ENCODE measurements around the gene HCAR2. TPM values are rescaled to one million over a fixed set of nuclear protein-coding genes. Genes with fewer than 3 reads are reported as not detected.
"Not testable (repeated sequence)": the region's sequence is repeated elsewhere in the genome, so short reads cannot be mapped to it uniquely, and the experiment has no call there.

The HCAR2 gene
- total RNA-seq, 1 experiment from 2014 or later, result not detected

GRCh38 chr12:122729583-122730214 lies 26.5 kb upstream of the HCAR2 start:
- no peaks in the 10 kb centered on the region for H3K9me3 ChIP-seq (replicated peaks)
- no peak overlapping the region for H3K4me3 ChIP-seq
- peaks cover 14% of the 10 kb centered on the region for H3K4me1 ChIP-seq (replicated peaks)
- H3K27ac ChIP-seq, result no peak overlapping the region
- no peak for DNase-seq (ENCODE audit: low read depth in 1 of 2, low spot score in 2 of 2)
- H3K36me3 ChIP-seq, result no peaks in the 10 kb centered on the region
- H3K27me3 ChIP-seq (replicated peaks), result no peaks in the 10 kb centered on the region

DNA sequence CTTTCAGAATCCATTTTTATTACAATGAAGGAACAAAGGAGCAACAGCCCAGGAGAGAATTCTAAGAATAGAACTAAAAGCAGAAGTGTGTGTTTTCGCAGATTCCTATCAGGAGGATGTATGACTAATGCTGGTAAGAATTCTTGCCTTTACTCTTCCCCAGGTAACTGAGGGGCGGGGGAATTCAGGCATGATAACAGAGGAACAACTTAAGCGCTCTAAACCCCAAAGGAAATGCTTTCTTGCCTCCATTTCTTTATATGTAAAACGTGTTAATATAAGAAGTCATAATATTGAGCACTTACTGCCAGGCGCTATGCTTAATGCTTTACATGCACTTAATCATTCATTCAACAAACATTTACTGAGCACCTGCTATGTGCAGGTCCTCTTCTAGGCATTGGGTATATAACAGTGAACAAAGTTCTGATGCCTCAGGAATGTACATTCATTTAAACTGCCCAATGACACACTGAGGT lies 23.0 kb upstream of the HCAR2 start:
- H3K27ac ChIP-seq, result peak overlapping the region; percentile 19
- H3K27me3 ChIP-seq (replicated peaks), result no peaks in the 10 kb centered on the region
- DNase-seq (ENCODE audit: low read depth in 1 of 2, low spot score in 2 of 2), result peak in 1 of 2 experiments; percentile 26

GRCh38 chr12:122725452-122726079 lies 22.4 kb upstream of the HCAR2 start:
- Histone ChIP-seq H3K36me3 (no peaks in the 10 kb centered on the region), H3K4me1 (replicated peaks) (peaks cover 16% of the 10 kb centered on the region), H3K4me3 (no peak overlapping the region), H3K9me3 (replicated peaks) (no peaks in the 10 kb centered on the region), H3K27ac (peak overlapping the region; percentile 19), H3K27me3 (replicated peaks) (no peaks in the 10 kb centered on the region)
- no peak for DNase-seq (ENCODE audit: low read depth in 1 of 2, low spot score in 2 of 2)

More for the DNA sequence above, 23.0 kb upstream of the HCAR2 start:
- Histone ChIP-seq H3K4me3 (no peak overlapping the region), H3K36me3 (no peaks in the 10 kb centered on the region), H3K9me3 (replicated peaks) (no peaks in the 10 kb centered on the region), H3K4me1 (replicated peaks) (peaks cover 14% of the 10 kb centered on the region)

DNA sequence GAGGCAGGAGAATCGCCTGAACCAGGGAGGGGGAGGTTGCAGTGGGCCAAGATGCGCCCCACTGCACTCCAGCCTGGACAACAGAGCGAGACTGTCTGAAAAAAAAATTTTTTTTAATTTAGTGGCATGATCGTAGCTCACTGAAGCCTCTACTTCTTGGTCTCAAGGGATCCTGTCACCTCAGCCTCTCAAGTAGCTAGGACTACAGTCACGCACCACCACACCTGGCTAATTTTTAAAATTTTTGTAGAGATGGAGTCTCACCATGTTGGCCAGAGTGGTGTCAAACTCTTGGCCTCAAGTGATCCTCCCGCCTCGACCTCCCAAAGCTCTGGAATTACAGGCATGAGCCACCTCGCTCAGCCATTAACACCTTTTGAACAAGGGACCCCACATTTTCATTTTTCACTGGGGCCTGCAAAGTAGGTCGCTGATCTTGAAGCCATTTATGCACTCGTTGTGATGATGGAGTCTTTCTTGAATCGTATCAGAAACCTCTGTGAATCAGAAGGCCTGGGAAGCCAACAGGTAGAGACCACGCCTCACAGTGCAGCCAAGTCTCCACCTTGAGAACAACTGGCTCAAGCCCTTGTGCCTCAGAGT lies 21.6 kb upstream of the HCAR2 start:
- Histone ChIP-seq H3K27me3 (replicated peaks) (no peaks in the 10 kb centered on the region), H3K36me3 (no peaks in the 10 kb centered on the region), H3K9me3 (replicated peaks) (no peaks in the 10 kb centered on the region), H3K27ac (no peak overlapping the region), H3K4me3 (no peak overlapping the region), H3K4me1 (replicated peaks) (peaks cover 23% of the 10 kb centered on the region)
- DNase-seq (ENCODE audit: low read depth in 1 of 2, low spot score in 2 of 2), result no peak

- Histone ChIP-seq H3K27me3 (replicated peaks) (no peaks in the 10 kb centered on the region), H3K4me1 (replicated peaks) (peaks cover 23% of the 10 kb centered on the region), H3K4me3 (no peak overlapping the region), H3K27ac (no peak overlapping the region), H3K9me3 (replicated peaks) (no peaks in the 10 kb centered on the region), H3K36me3 (no peaks in the 10 kb centered on the region)
- DNase-seq (ENCODE audit: low read depth in 1 of 2, low spot score in 2 of 2), result no peak
These were observed 19.2 kb upstream of the HCAR2 start for GRCh38 chr12:122722387-122722786.

- peak; percentile 60 to 62 for DNase-seq (ENCODE audit: low read depth in 1 of 2, low spot score in 2 of 2)
- H3K4me3 ChIP-seq, result no peak overlapping the region
- H3K27ac ChIP-seq, result peak overlapping the region; percentile 78
- no peaks in the 10 kb centered on the region for H3K27me3 ChIP-seq (replicated peaks)
- peaks cover 19% of the 10 kb centered on the region for H3K4me1 ChIP-seq (replicated peaks)
- H3K36me3 ChIP-seq, result no peaks in the 10 kb centered on the region
- H3K9me3 ChIP-seq (replicated peaks), result no peaks in the 10 kb centered on the region
These were observed 17.9 kb upstream of the HCAR2 start for GRCh38 chr12:122721057-122721545.

DNA sequence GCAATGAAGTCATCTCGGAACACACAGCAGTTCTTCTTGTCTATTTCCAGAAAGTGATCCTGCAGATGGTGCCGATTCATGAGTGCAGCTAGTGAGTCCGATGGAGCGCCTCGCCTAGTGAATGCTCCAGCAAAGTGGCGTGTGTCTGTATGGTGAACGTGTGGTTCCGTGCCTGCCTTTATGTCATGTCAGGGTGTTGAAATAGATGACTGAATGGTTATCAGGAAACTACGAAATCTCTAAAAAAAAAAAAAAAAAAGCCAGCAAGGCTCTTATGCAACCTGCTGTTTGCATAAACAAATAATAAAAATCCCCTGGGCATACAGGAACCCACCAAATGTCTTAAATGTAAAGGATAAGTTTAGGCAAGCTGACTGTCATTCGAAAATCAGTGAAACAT lies 13.5 kb upstream of the HCAR2 start, which contains the start of gene HCAR3:
TSS of gene HCAR3 (minus strand) at position 154 of the 400 bp plus-strand sequence. CDS start at position 80, 74 bp downstream.
- not testable (repeated sequence) for DNase-seq (ENCODE audit: low read depth in 1 of 2, low spot score in 2 of 2); H3K27ac ChIP-seq; H3K4me1 ChIP-seq (replicated peaks); H3K27me3 ChIP-seq (replicated peaks); H3K4me3 ChIP-seq; H3K9me3 ChIP-seq (replicated peaks); H3K36me3 ChIP-seq

DNA sequence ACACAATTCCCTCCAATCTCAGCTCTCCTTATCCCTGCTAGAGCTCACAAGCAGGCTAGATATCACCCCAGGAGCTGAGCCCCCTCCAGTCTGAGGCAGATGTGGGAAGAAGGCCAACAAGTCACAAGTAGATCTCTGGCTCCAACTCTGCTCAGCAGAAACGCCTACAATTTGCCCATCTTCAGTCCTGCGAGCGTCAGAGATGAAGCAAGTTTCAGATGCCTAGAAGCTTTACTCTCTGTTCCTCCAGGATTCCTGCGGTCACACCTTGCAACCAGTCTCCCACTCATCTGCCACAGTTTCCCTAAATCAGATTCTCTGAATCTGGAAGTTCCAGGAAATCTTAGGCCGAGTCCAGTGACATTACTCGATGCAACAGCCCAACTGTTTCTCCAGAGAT lies 12.1 kb upstream of the HCAR2 start:
- DNase-seq (ENCODE audit: low read depth in 1 of 2, low spot score in 2 of 2); H3K27me3 ChIP-seq (replicated peaks); H3K9me3 ChIP-seq (replicated peaks); H3K4me1 ChIP-seq (replicated peaks); H3K4me3 ChIP-seq; H3K36me3 ChIP-seq; H3K27ac ChIP-seq: not testable (repeated sequence)

DNA sequence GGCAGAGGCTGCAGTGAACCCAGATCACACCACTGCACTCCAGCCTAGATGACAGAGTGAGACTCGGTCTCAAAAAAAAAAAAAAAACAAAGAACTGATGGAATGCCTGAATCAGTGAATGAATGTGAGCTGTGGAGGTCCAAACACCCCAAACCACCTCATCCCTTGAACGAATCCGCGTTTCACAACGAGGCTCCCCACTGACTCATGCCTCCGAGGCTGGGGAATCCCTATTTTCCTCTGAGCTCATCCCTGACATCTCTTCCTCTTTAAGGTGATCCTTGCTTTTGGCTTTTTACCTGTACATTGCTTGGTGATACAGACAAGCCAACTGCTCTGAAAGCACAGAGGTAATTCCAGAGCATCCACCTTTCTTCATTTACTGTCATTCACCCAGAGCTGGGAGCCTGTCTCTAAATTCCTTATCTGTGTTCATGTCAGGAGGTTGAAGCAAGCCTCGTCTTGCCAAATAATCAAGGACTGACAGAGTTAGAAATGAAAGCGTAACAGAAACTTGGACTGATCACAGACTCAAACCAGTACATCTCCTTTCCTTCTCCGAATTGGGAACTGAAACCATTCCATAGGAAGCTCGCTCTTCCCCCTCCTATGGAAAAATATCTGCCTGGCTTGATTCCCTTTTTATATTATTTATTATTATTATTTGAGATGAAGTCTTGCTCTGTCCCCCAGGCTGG lies 10.5 kb upstream of the HCAR2 start:
- H3K4me3 ChIP-seq; H3K27me3 ChIP-seq (replicated peaks); H3K36me3 ChIP-seq: not testable (repeated sequence)

GRCh38 chr12:122711266-122711665 lies 8.1 kb upstream of the HCAR2 start:
- not testable (repeated sequence) for H3K27ac ChIP-seq; H3K27me3 ChIP-seq (replicated peaks); DNase-seq (ENCODE audit: low read depth in 1 of 2, low spot score in 2 of 2); H3K9me3 ChIP-seq (replicated peaks); H3K4me3 ChIP-seq; H3K4me1 ChIP-seq (replicated peaks); H3K36me3 ChIP-seq

More for the DNA sequence above, 10.5 kb upstream of the HCAR2 start:
- not testable (repeated sequence) for H3K9me3 ChIP-seq (replicated peaks); DNase-seq (ENCODE audit: low read depth in 1 of 2, low spot score in 2 of 2); H3K4me1 ChIP-seq (replicated peaks); H3K27ac ChIP-seq

DNA sequence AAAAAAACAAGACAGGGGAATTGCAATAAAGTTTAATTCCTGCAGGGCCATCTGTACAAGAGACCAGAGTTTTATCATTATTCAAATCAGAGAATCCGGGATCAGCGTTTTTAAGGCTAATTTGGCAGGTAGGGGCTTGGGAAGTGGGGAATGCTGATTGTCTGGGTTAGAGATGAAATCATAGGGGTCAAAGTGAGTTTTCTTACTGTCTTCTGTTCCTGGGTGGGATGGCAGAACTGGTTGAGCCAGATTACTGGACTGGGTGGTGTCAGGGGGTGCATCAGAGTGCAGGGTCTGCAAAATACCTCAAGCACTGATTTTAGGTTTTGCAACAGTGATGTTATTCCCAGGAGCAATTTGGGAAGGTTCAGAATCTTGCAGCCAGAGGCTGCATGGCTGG lies 7.2 kb upstream of the HCAR2 start:
- not testable (repeated sequence) for H3K27ac ChIP-seq; H3K9me3 ChIP-seq (replicated peaks); H3K4me1 ChIP-seq (replicated peaks); H3K4me3 ChIP-seq; H3K36me3 ChIP-seq; DNase-seq (ENCODE audit: low read depth in 1 of 2, low spot score in 2 of 2); H3K27me3 ChIP-seq (replicated peaks)

- not testable (repeated sequence) for DNase-seq (ENCODE audit: low read depth in 1 of 2, low spot score in 2 of 2); H3K36me3 ChIP-seq; H3K27me3 ChIP-seq (replicated peaks); H3K4me3 ChIP-seq; H3K9me3 ChIP-seq (replicated peaks); H3K4me1 ChIP-seq (replicated peaks); H3K27ac ChIP-seq
These were observed 6.1 kb upstream of the HCAR2 start for GRCh38 chr12:122709287-122709686.

DNA sequence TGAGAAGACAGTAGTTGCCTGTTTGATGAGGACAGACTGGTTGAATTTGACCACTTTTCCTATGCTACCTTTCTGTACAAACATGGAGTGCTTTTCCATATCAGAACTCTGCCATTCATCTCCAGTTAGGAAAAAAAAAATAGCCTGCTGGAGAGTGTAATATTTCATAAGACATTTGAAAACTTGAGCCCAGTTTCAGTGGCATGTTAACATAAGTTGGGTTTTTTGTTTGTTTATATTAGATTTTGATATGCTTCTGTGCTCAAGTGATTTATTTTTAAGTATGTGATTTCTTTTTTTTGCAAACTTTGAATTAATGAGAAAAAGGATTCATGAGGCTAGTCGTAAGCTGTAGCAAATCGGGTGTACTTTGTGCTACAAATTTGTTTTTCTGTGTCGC lies 684 bp upstream of the HCAR2 start:
- not testable (repeated sequence) for DNase-seq (ENCODE audit: low read depth in 1 of 2, low spot score in 2 of 2); H3K4me3 ChIP-seq; H3K4me1 ChIP-seq (replicated peaks); H3K36me3 ChIP-seq; H3K9me3 ChIP-seq (replicated peaks); H3K27me3 ChIP-seq (replicated peaks); H3K27ac ChIP-seq

- not testable (repeated sequence) for DNase-seq (ENCODE audit: low read depth in 1 of 2, low spot score in 2 of 2)
These were observed 1.7 kb downstream of the HCAR2 start for GRCh38 chr12:122701481-122701880.

More at GRCh38 chr12:122701481-122701880, 1.7 kb downstream of the HCAR2 start:
- not testable (repeated sequence) for H3K9me3 ChIP-seq (replicated peaks); H3K36me3 ChIP-seq; H3K4me1 ChIP-seq (replicated peaks); H3K27ac ChIP-seq; H3K27me3 ChIP-seq (replicated peaks); H3K4me3 ChIP-seq

All from SJSA1 (cell line).